Smooth muscle cell (in vitro differentiated cells): ENCODE data around the gene MTFR2. TPM values are rescaled to one million over a fixed set of nuclear protein-coding genes. Genes with fewer than 3 reads are reported as not detected.

Source experiments
- DNase-seq: peaks from one replicate; lab custom pipeline; 2025; ENCODE audit not compliant: unreplicated experiment; lab: John Stamatoyannopoulos, UW
- H2AFZ ChIP-seq: fragments of 200-600 bp; sonication (generic); 2 replicates; pipeline ENCODE4 v1.6.0; 2016; ENCODE audit warnings: antibody characterized with exemption, low read depth, mild to moderate bottlenecking
- H3F3A ChIP-seq: fragments of 200-600 bp; sonication (generic); 2 replicates; pipeline ENCODE4 v1.6.0; 2017; ENCODE audit warnings: antibody characterized with exemption, low read depth
- H3K27ac ChIP-seq: fragments of 200-600 bp; sonication (generic); 2 replicates; pipeline ENCODE4 v1.5.1; 2016; ENCODE audit warnings: low read depth, mild to moderate bottlenecking
- H3K27me3 ChIP-seq: fragments of 200-600 bp; sonication (generic); 2 replicates; pipeline ENCODE4 v1.6.1; 2016; ENCODE audit warnings: low read depth, mild to moderate bottlenecking
- H3K36me3 ChIP-seq: fragments of 200-600 bp; sonication (generic); 2 replicates; pipeline ENCODE4 v1.5.1; 2016; ENCODE audit warnings: low read depth
- H3K4me1 ChIP-seq: fragments of 200-600 bp; sonication (generic); 2 replicates; pipeline ENCODE4 v1.5.1; 2016; ENCODE audit warnings: low read depth
- H3K4me2 ChIP-seq: fragments of 200-600 bp; sonication (generic); 2 replicates; pipeline ENCODE4 v1.6.0; 2016; ENCODE audit warnings: mild to moderate bottlenecking
- H3K4me3 ChIP-seq: fragments of 200-600 bp; sonication (generic); 2 replicates; pipeline ENCODE4 v1.5.1; 2016; ENCODE audit warnings: mild to moderate bottlenecking
- H3K79me2 ChIP-seq: fragments of 200-600 bp; sonication (generic); 2 replicates; pipeline ENCODE4 v1.6.0; 2016; ENCODE audit warnings: low read depth, mild to moderate bottlenecking
- H3K9ac ChIP-seq: fragments of 200-600 bp; sonication (generic); 2 replicates; pipeline ENCODE4 v1.6.0; 2016; ENCODE audit warnings: low read depth
- H3K9me3 ChIP-seq: fragments of 200-600 bp; sonication (generic); replicated peaks from 2 replicates; pipeline ENCODE4 v1.5.1; 2016; ENCODE audit warnings: low read depth
- H4K20me1 ChIP-seq: fragments of 200-600 bp; sonication (generic); 2 replicates; pipeline ENCODE4 v1.6.0; 2016; ENCODE audit warnings: low read depth
- CTCF ChIP-seq: fragments of 200-600 bp; sonication (generic); IDR thresholded peaks from 2 replicates; pipeline ENCODE4 v1.5.1; 2017; ENCODE audit warnings: borderline replicate concordance, mild to moderate bottlenecking, antibody characterized with exemption; ENCODE audit not compliant: insufficient read depth, poor library complexity, severe bottlenecking
- WGBS: methylation state at CpG from one replicate; pipeline ENCODE4 v1.1.7; 2016; ENCODE audit warnings: low lambda C conversion rate; 5-methylcytosine and 5-hydroxymethylcytosine counted together
- polyA plus RNA-seq: library from polyadenylated mRNA; unstranded; fragments of >200 nt; fragmentation: Nextera tagmentation; extraction: Ambion mirVana; gene quantifications from 2 replicates; pipeline ENCODE4 v1.2.1, GENCODE V29; 2016
- total RNA-seq: library from RNA; depleted of rRNA; stranded (reverse); fragments of >200 nt; gene quantifications from 2 replicates; pipeline ENCODE4 v1.2.3, GENCODE V29; 2014

Gene MTFR2
- total and polyA plus RNA-seq, 2 experiments from 2014 or later: 2.7 to 10.9 TPM

GRCh38 chr6:136284909-136285308, 34.8 kb upstream of the MTFR2 start:
- peaks cover 8% of the 10 kb centered on the region for H3F3A ChIP-seq
- H3K4me3 ChIP-seq: no peak overlapping the region
- WGBS: 11% methylated on average over 2 of the region's 2 CpGs
- no peak for DNase-seq
- no peaks in the 10 kb centered on the region for H3K27me3 ChIP-seq
- H3K27ac ChIP-seq: peak overlapping the region; percentile 62
- H4K20me1 ChIP-seq: peaks cover 92% of the 10 kb centered on the region
- H3K36me3 ChIP-seq: no peaks in the 10 kb centered on the region
- no peak for TF ChIP-seq CTCF
- peak overlapping the region; percentile 70 for H3K4me2 ChIP-seq
- no peak overlapping the region for H2AFZ ChIP-seq
- no peaks in the 10 kb centered on the region for H3K9me3 ChIP-seq
- peak overlapping the region; percentile 19 for H3K9ac ChIP-seq
- H3K79me2 ChIP-seq: peaks cover 92% of the 10 kb centered on the region
- H3K4me1 ChIP-seq: peaks cover 17% of the 10 kb centered on the region

- H3K27ac ChIP-seq: no peak overlapping the region
- H3K36me3 ChIP-seq: no peaks in the 10 kb centered on the region
- peaks cover 8% of the 10 kb centered on the region for H3F3A ChIP-seq
- no peak overlapping the region for H2AFZ ChIP-seq
- peaks cover 98% of the 10 kb centered on the region for H4K20me1 ChIP-seq
- H3K9me3 ChIP-seq: no peaks in the 10 kb centered on the region
- DNase-seq: no peak
- H3K9ac ChIP-seq: no peak overlapping the region
- 93% methylated on average over 4 of the region's 4 CpGs for WGBS
- H3K27me3 ChIP-seq: no peaks in the 10 kb centered on the region
- no peak overlapping the region for H3K4me3 ChIP-seq
- peak overlapping the region; percentile 11 for H3K4me2 ChIP-seq
- H3K79me2 ChIP-seq: peaks cover 97% of the 10 kb centered on the region
- no peak for TF ChIP-seq CTCF
- H3K4me1 ChIP-seq: peaks cover 14% of the 10 kb centered on the region
Observed at GRCh38 chr6:136282906-136283305, 32.8 kb upstream of the MTFR2 start.

- H3K4me3 ChIP-seq: no peak overlapping the region
- DNase-seq: no peak
- WGBS: 93% methylated on average over 3 of the region's 3 CpGs
- H3K4me2 ChIP-seq: no peak overlapping the region
- peaks cover 8% of the 10 kb centered on the region for H3K36me3 ChIP-seq
- peaks cover 92% of the 10 kb centered on the region for H4K20me1 ChIP-seq
- H3K79me2 ChIP-seq: peaks cover 85% of the 10 kb centered on the region
- H3K27ac ChIP-seq: no peak overlapping the region
- no peak overlapping the region for H3K9ac ChIP-seq
- peaks cover 9% of the 10 kb centered on the region for H3K4me1 ChIP-seq
- no peaks in the 10 kb centered on the region for H3K27me3 ChIP-seq
- H2AFZ ChIP-seq: no peak overlapping the region
- H3F3A ChIP-seq: peaks cover 8% of the 10 kb centered on the region
- no peaks in the 10 kb centered on the region for H3K9me3 ChIP-seq
- no peak for TF ChIP-seq CTCF
Observed at GRCh38 chr6:136280032-136280609, 30.0 kb upstream of the MTFR2 start.

- no peak overlapping the region for H3K4me3 ChIP-seq
- H3K27me3 ChIP-seq: no peaks in the 10 kb centered on the region
- DNase-seq: no peak
- H3K27ac ChIP-seq: no peak overlapping the region
- peaks cover 51% of the 10 kb centered on the region for H3K36me3 ChIP-seq
- no peaks in the 10 kb centered on the region for H3K9me3 ChIP-seq
- H3K9ac ChIP-seq: no peak overlapping the region
- H4K20me1 ChIP-seq: peaks cover 92% of the 10 kb centered on the region
- WGBS: 100% methylated on average over 1 of the region's 1 CpG
- H3K4me2 ChIP-seq: no peak overlapping the region
- peaks cover 80% of the 10 kb centered on the region for H3K79me2 ChIP-seq
- H3F3A ChIP-seq: peaks cover 7% of the 10 kb centered on the region
- TF ChIP-seq CTCF: no peak
- H2AFZ ChIP-seq: no peak overlapping the region
- H3K4me1 ChIP-seq: peaks cover 3% of the 10 kb centered on the region
Observed at GRCh38 chr6:136274062-136274461, 24.0 kb upstream of the MTFR2 start.
